GM18909 (cell line): Measurements from ENCODE around the gene ELP1.
"Not testable (repeated sequence)": the region's sequence is repeated elsewhere in the genome, so short reads cannot be mapped to it uniquely, and the experiment has no call there.

ENCODE experiments used
- ATAC-seq: cut with Tn5 transposase; IDR thresholded peaks from one replicate; pipeline ENCODE4 v1.9.1; 2021; ENCODE audit warnings: mild to moderate bottlenecking; ENCODE audit not compliant: unreplicated experiment, poor library complexity

ELP1 gene

DNA sequence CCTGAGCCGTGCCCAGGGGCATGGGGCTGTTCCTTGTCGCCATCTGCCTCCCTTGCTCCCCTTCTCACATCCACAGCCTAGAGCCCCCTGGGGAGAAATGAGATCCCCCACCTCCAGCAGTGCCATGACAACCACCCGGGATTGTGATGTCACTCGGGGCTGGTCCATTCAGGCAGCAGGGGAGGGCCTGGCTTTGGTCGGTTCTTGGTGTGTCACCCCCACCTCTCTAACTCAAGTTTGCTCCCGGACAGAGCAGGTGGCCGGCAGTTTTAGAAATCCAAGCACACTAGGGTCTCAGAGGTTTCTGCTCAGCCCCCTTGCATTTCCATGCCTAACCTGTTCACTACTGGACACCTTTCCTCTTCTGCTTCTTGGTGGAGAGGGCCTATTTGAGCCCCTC, 78.0 kb downstream of the ELP1 start, which contains the start of gene ACTL7B:
Gene ACTL7B, minus strand, starts transcription at position 99 of the 400 bp plus-strand sequence. Its CDS starts 56 bp downstream, at position 43.
- no peak for ATAC-seq

DNA sequence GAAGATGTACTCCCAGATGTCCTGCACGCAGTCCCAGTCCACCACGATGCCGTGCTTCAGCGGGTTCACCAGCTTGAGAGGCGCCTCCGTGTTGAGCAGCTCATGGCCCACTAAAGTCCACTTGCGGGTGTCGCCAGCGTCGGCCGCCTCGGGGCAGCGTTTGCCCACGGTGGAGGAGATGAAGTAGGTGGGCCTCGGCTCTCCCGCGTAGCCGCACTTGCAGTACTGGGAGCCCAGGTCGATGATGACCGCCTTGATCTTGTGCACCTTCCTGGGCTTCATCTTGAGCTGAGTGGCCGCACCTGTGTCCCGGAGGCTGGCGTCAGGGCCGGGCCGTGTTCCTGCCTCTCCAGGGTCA, 78.4 kb downstream of the ELP1 start:
- no peak for ATAC-seq

DNA sequence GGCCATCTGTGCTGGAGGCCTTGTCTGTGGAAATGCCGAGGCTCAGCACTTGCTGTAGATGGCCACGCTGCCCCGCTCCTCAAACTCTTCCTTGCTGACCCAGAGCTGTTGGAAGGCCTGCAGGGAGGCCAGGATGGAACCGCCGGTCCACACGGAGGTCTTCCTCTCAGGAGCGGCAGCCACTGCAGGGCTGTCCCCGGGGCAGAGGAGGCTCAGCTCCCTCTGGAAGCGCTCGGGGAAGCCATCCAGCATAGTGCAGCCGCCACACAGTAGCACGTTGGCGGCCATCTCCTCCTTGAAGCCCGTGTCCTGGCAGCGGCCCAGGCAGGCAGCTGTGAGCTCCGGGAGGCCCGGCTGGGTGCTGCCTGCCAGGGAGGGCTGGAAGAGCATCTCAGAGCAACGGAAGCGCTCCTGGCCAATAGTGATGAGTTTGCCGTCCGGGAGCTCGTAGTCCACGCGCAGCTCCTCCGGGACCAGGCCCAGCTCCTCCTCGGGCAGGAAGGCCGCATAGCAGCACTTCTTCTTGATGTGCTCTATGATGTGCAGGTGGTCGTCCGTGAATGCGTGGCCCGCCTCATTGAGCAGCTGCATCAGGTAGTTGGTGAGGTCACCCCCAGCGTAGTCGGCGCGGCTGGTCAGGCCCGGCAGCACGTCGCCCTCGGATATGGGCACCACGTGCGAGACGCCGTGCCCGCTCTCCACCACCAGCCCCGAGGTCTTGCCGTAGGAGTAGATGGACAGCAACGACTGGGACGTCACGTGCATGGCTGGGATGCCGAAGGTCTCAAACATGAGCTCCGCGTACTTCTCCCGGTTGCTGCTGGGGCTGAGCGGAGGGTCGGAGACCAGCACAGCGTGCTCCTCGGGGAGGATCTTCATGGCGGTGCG, 79.0 kb downstream of the ELP1 start:
- ATAC-seq = no peak

DNA sequence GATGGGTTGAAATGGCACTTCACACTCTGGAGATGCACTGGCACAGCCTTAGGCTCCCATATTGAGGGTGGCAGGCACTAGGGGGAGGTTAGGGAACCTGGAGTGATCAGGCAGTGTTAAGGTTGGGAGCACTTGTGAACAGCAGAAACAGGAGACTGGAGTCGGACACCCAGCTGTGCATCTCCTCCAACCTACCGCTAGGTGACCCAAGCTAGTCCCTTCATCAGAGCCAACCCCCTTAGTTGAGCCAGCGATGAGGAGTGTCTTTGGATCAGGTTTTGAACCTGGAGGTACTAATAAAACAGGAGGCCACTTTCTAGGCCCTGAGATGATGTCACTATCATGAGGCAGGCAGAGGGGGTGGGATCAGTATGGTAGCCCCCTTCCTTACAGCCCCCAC, 79.8 kb downstream of the ELP1 start:
- no peak for ATAC-seq

DNA sequence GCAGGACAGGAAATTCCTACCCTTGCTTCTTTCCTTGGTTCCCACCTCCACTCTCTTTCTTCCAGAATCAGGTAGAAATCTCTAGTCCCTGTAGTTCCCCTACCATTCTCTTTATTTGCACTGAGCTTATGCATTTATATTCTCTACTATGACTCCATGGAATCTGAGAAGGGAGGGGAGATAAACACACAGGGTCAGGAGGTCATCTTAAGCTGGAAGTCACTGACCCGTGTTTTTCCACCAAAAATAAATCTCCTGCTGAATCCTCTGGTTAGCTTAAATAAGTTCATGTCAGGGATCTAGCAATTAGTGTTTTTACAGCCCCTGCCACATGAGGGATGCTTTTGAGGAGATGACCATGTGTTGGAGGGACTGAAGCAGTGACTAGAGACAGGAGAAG, 81.8 kb downstream of the ELP1 start:
- no peak for ATAC-seq

DNA sequence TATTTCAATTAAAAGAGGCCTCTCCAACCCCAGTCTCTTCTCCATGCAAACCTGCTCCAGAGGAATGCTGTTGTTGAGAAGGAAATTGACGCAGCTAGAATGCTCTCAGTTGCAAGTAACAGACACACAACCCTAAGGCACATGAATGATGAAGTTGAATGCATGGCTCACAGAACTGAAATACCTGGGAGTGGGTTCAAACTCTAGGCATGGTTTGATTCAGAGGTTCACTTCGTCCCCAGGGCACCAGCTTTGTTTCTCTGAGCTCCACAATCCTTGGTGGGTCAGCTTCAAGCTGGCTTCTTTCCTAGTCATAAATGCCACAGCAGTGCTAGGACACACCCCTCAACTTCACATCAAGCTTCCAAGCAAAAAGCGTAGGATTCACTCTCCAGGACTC, 82.8 kb downstream of the ELP1 start:
- ATAC-seq = no peak

DNA sequence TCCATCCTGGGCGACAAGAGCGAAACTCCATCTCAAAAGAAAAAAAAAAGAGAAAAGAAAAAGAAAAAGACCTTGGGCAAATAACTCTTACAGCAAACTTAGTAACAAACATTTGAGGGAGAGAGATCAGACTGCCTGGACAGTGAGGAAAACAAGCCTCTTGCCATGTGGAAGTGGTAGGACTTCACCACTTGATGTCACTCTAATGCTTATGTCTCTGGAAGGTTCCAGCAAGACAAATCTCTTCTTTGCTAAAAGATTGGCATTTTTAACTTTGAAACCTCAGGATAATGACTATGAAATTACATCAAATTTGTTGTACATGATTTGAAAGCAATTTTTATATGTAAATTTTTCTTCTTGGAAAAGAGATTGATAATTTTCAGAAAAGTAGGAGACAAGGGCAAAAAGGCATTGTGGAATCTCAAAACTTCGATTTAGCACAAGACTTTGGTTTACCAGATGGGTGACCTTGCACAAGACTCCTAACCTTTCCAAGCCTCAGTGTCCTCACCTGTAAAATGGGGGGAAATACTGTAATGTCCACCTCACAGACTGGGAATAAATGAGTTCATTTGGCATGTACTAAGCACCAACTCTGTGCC, 83.5 kb downstream of the ELP1 start:
- no peak for ATAC-seq

DNA sequence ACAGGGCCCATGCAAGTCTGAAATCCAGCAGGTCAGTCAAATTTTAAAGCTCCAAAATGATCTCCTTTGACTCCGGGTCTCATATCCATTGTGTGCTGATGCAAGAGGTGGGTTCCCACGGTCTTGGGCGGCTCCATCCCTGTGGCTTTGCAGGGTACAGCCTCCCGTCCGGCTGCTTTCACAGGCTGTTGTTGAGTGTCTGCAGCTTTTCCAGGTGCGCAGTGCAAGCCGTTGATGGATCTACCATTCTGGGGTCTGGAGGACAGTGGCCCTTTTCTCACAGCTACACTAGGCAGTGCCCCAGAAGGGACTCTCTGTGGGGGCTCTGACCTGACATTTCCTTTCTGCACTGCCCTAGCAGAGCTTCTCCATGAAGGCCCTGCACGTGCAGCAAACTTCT, 85.6 kb downstream of the ELP1 start:
- not testable (repeated sequence) for ATAC-seq

DNA sequence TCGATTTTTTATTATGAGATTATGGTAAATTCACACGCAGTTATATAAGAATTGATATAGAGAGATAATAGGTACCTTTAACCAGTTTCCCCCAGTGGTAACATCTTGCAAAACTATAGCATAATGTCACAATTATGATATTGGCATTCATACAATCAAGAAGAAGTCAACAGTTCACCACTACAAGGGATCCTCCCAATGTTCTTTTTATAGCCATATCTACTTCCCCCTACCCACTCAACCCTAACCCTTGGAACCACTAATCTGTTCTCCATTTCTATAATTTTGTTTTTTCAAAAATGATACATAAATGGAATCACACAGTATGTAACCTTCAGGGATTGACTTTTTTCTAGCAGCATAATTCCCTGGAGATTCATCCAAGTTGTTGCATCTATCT, 88.0 kb downstream of the ELP1 start:
- no peak for ATAC-seq

DNA sequence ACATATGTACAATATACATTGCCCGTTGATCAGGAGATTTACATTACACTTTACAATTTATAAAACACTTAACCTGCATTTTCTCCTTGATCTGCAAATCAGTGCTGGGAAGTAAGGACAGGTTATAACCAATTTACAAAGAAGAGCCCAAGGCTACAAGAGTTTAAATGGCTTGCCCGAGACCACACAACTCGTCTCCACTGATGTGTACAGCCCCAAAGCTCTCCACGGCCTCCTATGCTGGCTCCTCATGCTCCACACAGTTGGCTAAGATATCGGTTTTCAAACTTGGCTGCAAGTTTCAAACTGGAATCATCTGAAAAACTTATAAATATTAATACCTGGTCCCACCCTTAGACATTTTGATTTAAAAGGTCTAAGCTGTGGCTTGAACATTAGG, 88.4 kb downstream of the ELP1 start:
- no peak for ATAC-seq

DNA sequence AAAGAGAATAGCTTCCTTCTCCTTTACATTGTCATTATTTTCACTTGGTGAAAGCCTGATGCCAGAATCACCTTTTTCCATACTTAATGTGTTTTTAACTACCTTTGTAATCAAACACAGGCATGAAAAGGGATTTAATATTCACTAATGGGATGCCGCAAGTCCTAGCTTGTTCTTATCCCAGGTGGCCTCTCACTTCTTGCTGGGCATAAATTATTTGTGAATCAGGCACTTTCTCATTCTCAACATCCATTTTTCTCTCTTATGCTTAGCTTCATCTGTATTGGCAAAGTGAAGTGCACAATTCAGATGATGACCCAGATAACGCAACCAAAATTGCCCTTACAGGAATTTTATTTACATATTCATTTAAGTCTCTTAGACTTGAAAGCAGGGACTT, 89.1 kb downstream of the ELP1 start:
- ATAC-seq = no peak

DNA sequence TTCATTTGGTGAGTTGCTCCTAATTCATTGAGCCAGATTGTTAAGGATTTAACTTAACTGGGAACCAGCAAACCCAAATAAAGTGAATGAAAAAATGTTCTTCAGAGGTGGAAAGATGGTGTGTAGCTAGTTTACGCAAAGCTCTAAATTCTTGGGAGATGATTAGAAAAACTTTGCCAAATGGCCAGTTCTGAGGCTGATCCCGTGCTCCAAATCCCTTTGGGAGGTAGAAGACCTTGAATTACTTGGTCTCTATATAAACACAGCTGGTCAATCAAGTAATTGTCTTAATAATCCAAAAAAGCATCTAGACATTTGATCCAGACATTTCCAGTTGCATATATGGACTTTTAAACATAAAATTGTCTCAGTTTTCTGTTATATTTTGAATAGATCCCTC, 89.5 kb downstream of the ELP1 start:
- no peak for ATAC-seq

DNA sequence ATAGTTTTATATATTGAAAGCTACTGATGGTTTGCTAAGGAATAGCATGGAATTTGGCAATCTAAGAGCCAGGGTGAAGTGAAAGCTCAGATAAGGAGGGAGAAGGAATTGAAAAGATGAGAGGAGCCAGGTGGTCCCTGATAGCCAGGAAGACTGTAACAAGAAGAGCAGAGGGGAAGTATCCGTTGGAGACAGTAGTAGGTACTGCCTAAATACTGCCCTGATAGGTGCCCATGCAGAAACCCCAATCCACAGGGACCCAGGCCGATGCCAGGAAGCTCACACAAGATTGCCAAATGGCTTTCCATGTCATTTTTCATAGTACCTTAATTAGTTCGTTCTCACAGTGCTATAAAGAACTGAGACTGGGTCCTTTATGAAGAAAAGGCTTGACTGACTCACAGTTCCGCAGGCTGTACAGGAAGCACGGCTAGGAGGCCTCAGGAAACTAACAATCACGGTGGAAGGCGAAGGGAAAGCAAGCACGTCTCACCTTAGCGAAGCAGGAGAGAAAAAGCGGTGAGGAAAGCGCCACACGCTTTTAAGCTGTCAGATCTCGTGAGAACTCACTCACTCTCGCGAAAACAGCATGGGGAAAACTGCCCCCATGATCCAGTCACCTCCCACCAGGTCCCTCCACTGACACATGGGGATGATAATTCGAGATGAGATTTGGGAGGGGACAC, 91.2 kb downstream of the ELP1 start:
- no peak for ATAC-seq

DNA sequence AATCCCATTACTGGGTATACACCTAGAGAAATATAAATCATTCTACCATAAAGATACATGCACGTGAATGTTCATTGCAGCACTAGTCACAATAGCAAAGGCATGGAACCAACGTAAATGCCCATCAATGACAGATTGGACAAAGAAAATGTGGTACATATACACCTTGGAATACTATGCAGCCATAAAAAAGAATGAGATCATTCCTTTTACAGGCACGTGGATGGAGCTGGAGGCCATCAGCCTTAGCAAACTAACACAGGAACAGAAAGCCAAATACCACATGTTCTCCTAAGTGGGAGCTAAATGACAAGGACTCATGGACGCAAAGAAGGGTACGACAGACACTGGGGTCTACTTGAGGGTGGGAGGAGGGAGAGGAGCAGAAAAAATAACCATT, 94.4 kb downstream of the ELP1 start:
- not testable (repeated sequence) for ATAC-seq

DNA sequence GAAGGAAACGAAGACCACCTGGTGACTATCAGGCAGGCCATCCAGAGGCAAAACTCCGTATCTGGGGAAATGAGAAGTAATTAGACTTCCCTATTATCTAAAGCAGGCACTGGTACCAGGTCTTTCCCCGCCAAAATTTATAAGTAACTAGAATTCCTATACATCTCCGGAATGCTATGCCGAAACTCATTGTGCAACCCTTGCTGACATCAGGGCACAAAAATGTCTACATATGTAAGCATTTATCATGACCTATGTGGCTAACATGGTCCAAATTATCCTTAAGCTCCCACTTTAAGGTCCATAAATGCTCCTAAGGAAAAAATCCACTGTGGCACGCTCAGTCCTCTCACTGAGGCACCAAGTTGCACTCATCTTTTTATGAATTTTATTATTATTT, 95.9 kb downstream of the ELP1 start:
- ATAC-seq = no peak

DNA sequence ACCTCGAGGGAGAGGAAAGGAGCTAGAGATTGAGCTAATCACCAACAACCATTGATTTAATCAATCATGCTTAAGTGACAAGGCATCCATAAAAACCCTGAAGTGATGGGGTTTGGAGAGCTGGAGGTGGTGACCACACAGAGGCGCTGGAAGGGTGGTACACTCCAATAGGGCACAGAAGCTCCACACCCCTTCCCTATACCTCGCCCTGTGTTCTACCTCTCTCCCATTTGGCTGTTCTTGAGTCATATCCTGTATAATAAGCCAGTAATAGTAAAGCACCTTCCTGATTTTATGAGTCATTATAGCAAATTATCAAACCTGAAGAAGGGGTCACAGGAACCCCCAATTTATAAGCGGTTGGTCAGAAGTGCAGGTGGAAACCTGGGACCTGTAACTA, 96.4 kb downstream of the ELP1 start:
- ATAC-seq = no peak

DNA sequence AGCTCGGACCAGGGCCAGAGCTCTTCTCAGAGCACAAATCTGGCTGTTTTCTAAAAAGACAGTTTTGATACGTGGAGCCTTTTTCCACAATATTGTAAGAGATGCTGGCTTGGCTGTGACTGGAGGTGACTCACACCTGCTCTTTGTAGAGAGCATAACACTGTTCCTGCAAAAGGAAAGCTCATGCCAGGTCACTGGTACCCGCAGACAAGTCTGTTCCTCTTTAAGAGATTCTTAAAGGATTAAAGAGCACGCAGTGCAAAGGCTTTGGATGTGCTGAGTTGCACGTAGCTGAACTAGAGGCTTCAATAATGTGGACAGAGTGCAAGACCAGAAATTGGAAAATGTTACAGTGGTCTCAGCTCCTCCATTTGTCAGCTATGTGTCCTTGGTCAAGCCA, 97.1 kb downstream of the ELP1 start:
- no peak for ATAC-seq

DNA sequence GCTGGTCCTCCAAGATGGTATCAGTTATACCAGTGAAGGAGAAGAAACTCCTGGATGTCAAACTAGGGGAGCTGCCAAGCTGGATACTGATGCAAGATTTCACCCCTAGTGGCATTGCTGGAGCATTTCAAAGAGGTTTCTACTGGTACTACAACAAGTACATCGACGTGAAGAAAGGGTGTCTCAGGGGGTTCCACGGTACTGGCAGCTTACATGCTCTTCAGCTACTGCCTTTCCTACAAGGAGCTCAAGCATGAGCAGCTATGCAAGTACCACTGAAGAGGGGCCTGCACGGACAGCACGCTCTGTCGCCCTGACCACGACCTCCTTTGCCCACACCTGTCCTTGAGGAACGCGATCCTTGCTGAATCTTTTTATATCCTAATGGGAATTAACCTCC, 97.6 kb downstream of the ELP1 start:
- ATAC-seq = no peak

DNA sequence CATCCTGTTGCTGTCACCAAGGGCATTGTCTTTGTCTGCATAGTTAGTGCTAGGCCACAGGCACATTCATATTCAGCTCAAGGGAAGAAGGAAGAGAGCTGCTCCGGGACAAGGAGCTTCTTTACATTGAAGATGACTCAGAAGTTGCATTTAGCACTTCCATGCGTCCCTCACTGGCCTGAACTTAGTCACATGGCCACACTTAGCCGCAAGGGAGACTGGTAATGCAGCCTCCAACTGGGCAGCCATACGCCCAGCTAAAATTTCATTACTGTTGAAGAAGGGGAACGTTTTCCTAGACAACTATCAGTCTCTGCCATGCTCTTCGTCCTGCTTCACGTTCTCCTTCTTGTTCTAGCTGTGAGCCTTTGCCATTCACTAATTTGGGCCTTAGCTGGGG, 98.1 kb downstream of the ELP1 start:
- no peak for ATAC-seq

DNA sequence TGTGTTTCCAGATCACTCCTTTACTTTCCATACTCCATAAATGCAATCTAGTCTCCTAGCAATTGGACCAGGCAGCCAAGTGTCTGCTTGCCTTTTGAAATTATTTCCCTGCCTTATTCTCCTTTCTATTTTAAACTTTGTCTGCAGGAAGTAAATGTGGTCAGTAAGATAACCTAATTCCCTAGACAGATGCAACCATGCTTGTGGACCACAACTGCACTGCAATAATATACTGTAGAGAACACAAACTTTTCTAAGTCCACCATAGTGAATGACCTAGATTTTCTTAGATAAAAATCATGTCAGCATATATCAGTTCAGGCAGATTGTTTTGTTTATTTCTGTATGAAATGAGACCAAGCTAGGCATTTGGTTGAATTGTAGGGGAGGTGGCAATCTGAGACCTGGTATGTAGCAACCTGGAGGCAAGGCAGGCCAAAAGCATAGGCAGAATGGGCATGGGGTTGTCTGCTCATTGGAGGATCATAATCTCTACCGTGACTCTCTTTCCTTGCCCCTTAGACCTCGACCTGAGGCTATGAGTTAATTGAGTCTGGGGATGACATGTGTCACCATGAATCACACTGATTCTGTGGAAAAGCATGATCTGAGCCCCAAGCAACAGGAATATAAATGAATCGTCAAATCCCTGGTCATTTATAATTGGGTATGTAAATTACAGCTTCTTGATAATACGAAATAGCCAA, 98.8 kb downstream of the ELP1 start:
- no peak for ATAC-seq

DNA sequence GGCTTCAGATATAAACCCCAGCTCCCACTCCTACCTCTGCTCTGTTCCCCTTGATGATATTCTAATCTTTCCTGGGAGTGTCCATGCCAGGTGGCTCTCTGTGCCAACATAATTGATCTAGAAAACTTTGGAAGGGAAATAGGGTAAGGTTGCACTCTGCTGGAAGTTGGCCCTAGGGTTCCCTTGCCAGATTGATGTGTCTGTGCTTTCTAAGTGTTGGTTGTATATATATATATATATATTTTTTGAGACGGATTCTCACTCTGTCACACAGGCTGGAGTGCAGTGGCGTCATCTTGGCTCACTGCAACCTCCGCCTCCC, 101.8 kb downstream of the ELP1 start:
- no peak for ATAC-seq
